Stimulated activated CD4-positive, alpha-beta T cell treated with anti-CD3 and anti-CD28 coated beads, TNF-alpha, amount 100 ng/mL, for 24 hours (primary cell): ENCODE data around the gene VCP.

Experiments
- DNase-seq, 3 experiments: peaks; one replicate each; pipeline ENCODE4 v3.0.0-alpha.2; 2020; ENCODE audit warnings: low read depth in 3 of 3

VCP gene

DNA sequence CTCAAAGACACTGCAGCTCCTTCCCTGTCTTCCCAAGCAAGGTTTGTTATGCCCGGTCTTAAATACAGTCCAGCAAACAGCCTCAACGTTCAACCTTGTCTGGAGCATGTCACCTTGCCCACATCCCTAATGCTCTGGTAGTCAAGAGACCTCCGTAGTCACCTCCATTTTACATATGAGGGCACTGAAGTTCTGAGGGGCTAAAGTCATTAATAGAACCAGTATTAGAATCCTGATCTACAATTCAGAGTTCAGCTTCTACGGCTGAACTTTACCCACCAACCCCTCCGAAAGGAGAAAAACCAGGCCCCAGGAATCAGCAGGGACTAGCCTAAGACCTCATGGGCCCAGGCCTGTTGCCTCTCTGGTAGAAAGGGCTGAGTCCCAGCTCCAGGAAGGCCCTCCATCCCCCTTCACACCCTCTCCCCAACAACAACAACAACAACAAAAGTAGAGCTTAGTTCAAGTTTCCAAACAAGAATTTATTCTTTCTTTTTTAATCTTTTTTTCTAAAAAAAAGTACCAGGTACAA is 31.3 kb upstream of the VCP start:
- no peak for DNase-seq

DNA sequence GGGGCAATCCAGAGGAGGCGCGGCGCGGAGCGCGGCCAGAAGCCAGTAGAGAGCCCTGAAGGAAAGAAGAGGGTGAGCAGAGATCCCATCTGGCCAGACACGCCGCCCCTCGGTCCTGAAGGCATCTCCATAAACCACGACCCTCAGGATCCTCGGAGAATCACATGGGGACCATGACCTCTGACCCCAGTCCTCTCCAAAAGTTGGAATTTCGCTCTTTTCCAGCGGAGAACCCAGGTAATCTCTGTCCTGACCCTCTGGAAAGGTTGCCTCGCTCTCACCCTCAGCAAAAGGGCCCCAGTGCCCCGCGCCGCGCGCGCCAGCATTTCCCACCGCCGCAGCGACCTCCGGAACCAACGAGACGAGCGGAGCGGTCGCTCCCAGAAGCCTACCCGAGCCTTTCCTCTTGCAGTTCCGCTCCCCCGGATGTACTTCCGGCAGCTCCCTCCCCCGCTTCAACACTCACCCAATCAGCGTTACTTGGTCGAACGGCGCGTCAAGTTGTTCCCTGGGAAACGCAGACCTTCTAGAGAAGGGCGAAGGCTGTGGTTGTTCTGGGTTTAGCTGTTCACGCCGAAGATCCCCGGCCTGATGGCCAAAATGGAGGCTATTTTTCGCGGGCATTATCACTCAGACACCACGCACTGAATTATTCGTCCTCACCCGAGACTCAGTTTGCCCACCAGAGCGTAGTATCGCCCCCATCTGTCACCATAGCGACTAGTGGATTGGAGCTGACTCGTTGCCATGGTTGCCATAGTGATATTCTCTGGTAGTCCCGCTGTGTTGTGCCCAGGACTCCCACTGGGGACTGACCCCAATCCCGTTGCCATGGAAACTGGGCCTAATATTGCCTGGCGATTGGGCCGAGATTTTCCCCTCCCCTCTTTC is 30.6 kb upstream of the VCP start, which contains the start of gene STOML2:
TSS of gene STOML2 (minus strand) at position 363 of the 891 bp plus-strand sequence. CDS start at position 326, 37 bp downstream.
- DNase-seq, result peak; percentile 82 to 90 (median 90)

DNA sequence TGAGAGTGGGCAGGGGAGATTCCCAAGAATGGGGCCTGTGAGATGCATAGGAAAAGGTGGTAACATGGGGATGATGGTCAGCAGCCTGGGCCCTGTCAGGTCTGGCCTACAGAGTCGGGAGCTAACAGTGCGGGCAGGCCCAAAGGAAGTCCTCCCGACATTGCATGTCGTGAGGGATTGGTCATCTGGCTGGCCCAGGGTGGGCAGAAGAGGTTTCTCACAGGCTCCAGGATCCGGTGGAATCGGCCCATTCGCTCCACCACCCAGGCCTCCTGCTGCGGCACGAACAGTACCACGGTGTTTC is 30.0 kb upstream of the VCP start:
- no peak for DNase-seq

DNA sequence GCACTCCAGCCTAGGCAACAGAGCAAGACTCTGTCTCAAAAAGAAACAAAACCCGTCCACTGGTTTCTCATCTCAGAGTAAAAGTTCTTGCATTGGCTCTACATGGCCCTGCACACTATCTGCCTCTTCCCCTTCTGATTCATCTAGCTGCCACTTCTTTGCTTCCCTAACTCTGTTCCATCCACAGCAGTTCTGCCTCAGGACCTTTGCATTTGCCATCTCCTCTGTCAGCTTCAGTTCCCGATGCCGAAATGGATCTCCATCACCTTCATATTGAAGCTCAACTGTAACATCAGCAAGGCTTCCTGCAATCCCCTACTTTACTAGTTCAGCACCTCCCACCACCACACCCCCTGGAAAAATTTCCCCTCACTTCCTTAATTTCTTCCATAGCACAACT is 25.1 kb upstream of the VCP start:
- no peak for DNase-seq

DNA sequence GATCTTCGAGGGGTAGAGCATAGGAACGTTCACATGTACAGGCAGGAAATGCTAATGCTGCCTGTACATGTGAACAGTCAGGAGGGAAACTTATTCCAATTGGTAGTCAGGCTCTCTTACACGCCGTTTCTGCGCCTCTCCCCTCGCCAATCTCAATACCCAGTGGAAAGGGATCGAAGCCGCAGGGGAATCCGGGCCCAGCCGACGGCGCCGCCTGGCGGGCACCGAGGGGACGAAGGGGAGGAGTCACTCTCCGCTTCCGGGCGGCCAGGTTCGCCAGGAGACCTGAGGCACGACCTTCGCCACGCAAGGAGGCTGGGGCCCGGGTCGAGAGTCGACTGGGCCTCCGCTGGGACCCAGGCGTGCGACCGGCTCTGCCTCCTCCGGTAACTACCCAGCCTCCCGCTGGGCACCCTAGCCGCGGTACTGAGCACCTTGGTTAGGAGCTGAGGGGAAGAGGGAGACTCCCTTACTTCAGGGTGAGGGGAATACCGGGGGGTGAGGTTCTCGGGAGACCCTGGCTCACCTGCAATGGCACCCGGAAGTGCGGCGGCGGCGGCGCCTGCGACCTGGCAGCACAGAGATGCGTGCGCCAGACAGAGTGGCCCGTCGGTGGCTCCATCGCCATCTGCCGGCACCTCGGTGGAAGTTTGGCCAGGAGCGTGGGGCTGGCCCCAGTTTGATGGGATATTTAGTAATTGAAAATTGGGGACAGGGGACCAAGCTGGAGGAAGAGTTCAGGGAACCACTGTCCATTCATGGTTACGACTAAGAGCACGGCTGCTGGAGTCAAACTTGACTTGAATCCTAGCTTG is 23.8 kb upstream of the VCP start, which contains the start of gene PIGO:
TSS of gene PIGO (minus strand) at position 557 of the 815 bp plus-strand sequence. CDS start 1,026 bp downstream, outside the sequence.
- DNase-seq, result peak; percentile 83 to 89 (median 83)

DNA sequence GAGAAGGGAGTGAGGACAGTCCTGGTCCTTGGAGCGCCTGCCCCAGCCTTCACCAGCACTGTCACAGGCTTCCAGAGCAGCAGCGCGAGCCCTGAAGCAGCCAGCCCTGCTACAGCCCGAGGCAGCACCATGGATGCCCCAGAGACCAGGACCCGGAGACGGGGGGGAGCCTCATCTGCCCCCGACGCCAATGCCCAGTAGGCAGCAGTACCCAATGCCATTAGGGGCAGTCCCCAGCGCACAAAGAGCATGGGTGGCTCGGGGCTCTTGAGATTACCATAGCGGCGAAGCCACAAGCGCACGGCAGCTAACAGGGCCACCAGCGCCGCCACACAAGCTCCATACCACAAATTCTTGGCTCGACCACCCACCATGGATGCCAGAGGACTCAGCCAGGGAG is 19.1 kb upstream of the VCP start:
- no peak for DNase-seq

DNA sequence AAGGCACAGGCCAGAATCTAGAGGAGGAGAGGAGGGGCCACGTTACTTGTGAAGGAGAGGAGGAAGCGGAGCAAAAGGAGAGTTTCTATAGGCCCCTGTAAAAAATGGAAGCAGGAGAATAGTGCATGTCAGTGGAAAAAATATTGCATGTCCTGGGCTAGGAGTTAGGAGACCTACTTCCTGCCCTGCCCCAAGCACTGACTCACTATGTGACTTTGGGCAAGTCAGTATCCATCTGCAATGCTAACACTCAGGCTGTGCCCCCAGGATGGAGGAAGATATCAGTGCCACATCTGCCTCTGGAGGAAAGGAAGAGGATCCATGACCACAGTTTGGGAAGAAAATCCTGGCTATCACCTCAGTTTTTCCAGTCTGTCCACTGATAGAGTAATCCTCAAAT is 17.0 kb upstream of the VCP start:
- no peak for DNase-seq

DNA sequence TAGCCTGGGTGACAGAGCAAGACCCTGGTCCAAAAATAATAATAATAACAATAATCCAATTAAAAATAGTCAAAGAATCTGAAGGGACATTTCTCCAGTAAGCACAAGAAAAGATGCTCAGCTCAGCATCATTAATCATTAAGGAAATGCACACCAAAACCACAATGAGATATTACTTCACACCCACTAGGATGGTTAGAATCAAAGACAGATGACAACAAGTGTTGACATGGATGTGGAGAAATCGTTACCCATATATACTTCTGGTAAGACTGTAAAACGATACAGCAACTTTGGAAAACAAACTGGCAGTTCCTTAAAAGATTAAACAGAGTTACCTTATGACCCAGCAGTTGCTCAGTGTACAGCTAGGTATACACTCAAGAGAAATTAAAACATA is 12.7 kb upstream of the VCP start:
- DNase-seq, result no peak

DNA sequence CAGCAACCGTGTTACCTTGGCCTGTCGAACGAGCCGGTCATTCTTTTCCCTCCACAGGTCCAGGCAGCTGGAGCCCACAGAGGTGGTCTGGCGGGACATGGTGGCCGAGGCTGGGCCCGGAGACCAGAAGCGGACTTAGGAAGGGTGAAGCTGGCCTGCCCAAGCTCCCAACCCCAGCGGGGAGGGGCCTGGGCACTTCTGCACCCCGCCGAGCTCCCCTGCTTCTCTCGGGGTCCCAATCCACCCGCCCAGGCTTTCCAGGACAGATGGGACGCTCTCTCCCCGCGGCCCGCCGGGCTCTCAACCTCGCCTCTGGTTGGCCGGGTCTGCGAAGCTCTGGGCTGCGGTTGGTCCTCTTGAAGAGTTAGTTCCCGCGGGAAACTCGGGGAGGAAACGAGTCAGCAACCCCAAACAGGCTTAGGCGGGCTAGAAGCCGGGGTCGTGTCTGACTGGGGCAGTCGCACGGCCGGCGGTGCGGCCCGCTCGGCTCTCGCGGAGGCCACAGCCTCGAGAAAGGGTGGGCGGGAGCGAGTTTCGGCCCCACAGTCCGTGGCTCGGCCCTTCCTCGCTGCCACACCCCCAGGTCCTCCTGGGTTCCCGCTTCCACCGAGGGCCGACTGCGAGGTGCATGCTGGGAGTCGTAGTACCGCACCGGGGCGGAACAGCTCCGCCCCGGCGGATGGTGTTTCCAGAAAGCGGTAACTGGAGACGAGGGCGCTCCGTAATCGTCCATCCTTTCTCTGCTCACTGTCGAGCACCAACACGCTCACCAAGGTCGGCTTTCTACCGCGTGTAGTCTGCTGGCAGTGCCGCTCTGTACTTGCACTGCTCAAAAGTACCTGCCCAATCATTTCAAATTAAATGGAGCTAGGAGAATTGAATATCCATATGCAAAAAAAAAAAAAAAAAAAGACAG is 7.3 kb upstream of the VCP start, which contains the start of gene FANCG:
TSS of gene FANCG (minus strand) at position 517 of the 916 bp plus-strand sequence. CDS start at position 99, 418 bp downstream.
- peak; percentile 69 to 85 (median 73) for DNase-seq

DNA sequence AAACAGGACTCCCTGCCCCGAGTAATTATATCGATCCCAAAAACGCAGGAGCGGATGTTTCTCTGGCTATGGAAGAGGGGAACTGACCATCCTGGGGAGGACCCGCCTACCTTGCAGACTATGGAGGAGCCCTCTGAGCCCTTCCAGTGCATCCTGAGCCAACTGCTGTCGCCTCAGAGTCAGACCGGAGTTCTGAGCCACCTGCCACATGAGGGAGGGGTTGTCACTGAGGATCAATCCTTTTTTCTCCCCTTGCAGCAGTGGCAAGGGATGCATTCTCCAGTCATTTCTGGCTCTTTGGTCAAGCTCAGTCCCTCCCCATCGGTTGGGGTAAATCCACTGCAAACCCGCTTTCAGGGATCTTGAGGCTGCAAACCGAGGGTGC is 6.6 kb upstream of the VCP start:
- DNase-seq, result no peak

DNA sequence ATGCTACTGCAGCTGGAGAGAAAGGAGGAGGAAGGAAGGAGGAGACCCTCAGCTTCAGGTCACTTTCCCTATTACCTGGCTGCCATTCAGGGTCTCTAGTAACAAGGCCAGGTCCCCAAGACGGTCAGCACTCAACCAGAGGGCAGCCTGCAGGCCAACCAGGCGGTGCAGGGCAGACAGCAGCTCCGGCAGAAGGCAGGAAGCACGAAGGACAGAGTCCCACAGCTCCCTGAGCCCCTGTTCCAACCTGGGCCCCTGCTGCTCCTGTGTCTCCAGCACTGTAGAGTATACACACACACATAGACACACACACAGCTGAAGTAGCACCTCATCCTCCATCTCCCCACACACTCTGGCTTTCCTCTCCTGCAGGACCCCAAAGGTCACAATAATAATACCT is 5.6 kb upstream of the VCP start:
- DNase-seq, result no peak

DNA sequence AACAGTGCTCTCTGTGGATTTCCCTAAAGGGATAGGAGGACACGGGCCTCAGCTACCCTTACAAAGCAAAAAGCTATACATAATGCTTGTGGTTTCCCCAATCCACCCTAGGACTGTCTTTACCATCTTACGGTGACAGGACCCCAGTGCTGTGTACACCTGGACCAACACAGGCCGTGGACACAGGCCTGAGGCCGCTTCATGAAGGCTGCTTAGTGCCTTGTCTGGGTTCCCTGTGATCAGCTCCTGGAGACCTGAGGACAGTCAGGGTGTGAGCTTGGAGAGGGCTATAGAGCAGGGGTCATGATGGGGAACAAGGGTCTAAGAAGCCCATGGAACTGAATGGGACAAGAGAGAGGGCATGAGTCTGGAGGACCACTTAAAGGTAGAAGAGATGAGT is 4.4 kb upstream of the VCP start:
- no peak for DNase-seq

DNA sequence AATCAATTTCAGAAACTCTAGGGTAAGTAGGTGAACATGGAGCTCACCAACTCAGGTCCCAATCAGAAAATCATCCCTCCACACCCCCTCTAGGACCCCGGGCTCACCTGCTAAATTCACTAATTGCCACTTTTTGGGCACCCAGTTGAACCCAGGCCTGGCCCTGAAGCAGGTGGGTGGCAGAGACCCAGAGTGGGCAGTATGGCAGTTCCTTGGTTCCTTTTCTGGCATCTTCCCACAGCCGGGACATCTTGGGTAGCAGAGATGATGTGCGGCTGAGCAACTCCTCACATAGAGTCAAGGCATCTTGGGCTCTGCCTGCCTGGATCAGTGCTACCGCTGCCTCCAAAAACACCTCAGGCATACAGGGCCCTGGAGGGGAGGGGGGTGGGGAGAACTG is 2.9 kb upstream of the VCP start:
- no peak for DNase-seq

DNA sequence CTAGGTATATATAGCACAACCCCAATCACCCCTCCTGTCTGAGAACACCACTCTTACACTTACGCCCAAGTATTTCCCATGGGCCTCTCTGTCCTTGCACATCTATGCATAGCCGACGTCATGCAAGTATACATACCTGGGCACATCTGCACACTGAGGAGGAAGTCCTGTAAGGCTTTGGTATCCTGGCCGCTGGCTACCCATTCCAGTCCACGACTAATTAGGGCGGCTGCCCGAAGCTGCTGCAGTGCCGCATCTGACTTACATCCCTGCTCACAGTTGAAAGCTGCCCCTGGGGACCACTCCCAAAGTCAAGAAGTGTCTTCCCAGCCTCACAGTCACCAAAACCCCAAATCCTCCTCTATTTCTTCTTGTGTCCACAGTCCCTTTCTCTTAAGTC is 2.4 kb upstream of the VCP start:
- no peak for DNase-seq

DNA sequence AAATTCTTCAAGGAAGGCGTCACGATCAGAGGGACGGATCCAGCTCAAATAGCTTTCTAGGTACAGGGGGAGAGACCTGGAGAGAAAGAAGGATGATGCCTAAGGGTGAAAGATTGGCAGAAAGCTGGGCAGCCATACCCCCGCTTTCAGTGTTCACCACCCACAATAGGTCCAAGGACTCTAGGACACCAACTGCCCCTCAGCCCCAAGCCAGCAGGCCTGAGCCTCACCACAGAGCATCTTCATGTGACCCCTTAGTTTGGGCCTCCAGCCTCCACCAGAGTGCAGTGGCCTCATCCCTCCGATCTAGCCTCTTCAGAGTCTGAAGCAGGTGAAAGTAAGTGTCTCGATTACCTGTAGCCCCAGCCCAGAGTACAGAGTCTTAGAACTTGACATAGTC is 1.7 kb upstream of the VCP start:
- no peak for DNase-seq

DNA sequence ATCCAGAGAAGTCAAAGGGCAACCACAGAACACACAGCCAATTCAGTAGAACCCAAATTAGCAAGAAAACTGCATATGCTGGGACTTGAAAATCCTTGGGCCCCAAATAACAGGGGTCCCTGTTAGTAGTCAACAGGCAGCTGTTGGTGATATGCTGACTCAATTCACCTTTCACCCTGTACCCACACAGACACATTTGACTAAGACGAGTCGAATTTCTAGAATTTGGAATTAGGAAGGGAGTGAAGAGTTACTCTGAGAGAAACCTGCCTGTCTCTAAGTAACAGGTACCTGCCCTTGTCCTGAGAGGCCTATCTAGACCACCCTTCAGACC is 821 bp upstream of the VCP start:
- DNase-seq, result no peak

DNA sequence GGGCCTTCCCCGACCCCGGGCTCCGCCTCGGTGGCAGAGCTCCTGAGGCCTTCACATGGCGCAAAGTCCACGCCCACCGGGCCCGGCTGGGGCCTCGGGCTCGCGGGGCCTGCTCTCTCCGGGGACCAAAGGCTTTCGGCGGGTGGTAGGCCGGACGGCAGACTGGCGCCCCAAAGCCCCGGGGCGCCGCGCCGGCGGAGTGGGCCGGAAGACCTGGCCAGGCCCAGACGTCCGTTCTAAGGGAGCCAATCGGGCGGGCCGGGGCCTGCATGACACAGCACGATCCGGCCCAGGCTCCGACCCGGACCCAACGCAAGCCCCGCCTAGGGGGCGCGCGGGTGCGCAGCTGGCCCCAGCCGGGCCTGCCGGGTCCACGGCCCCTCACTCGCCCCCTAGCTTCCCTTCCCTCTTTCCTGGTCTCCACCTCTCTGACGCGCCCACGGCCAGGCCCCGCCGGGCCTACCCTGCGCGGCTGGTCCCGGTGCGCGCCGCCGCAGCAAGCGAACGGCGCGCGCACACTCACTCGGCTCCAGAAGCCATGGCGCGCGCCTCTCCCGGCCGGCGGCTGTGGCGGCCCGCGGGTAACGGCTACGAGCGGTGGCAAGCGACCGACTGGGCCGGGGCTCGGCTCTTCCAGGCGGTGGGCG is 488 bp downstream of the VCP start:
- peak; percentile 46 to 75 (median 59) for DNase-seq

DNA sequence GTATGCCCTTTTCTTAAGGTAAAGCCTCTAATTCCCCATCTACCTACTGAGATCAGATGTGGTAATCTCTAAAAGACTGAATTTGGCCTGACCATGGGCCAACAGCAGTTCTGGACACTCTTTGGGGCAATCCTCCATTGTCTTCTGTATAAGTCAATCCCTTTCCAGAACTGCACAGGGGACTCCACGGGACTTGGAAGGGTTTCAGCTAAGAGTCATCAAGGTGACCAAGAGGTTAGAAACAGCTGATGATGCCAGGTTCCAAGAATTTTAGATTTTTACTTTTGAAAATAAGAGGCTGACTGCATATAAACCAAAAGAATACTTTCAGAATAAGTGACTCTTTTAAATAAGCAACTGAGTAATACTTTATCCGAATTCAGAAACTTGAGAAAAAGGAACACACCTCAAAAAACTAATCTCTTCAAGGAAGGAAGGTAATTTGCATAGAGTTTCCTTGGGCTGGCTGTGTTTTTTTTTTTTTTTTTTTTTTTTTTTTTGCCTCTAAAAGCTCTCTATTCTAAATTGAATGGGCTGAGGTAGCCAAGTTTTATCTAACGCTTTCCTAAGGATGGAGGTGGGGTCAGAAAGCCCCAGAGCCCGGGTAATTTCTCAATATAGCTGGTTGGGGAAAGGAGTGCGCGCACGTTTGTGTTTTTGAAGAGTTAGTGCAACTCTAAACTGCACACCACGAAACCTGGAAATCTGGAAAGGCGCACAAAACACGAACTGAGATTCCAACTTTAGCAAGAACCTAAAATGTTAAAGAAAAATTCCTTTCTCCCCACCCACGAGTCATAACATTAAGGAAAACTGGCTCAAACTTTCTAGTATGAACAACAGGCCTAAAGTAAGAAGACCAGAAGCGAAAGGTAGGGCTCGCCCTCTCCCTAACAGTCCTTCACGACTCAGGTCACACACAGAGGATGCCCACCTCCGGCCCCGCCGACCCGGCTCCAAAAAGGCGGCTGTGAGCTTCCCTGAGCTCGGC is 1.3 kb downstream of the VCP start:
- no peak for DNase-seq

DNA sequence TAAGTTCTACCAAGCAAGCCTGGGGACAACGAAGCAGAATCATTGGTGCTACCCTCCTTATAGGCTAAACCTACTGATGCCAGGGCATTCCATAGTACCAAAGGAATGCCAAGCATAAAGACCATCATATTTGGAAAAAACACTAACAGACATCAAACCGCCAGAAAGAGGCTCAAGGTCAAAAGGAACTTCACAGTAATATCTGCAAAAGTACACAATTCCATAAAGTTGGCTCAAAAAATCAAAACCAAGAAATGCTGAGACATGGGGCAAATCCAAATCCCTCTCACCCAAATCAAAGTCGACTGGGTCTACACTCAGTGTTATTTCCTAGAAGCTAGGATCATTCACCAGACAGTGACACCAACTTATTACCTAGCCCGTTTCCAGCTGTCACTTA is 3.4 kb downstream of the VCP start:
- DNase-seq, result no peak

DNA sequence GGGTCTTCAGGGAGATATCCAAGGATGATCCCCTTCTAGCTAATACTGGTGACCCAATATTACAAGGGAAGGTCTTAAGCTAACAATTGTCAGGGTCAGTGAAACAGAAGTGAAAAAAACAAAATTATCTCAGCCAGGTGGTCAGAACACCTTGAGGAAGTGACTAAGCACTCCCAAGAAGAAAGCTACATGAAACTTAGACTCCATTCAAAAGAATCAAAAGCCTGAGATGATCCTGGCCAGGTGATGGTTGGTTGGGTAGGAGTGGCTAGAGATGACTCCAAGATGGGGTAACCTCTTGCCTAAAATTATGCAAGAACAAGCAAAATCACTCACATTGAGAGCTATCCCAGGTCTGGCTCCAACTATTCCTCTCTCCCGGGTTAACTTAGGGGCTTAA is 5.4 kb downstream of the VCP start:
- DNase-seq, result no peak
